HuH-7.5 (cell line): ENCODE results near the gene CACYBP.

ENCODE experiments used
- DNase-seq: peaks from one replicate; pipeline ENCODE4 v3.0.0; 2011; ENCODE audit warnings: low spot score

CACYBP gene

DNA sequence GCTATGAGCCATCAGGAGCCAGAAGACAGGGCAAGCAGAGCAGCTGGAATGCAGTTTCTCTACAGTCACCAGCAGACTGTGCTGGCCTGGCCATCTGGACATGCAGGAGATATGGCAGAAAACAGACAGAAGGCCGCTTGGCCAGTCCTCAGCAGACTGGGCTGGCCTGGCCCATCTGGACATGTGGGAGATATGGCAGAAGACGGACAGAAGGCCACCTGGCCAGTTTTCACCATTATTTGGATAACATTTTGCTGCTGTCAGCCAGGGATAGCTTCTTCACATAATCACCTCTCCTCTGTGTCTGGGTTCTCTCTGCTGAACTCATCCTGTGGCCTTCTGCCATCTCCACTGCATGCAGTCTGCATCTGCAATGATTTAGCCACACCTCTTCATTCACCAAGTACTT is 25.0 kb upstream of the CACYBP start:
- DNase-seq = no peak

DNA sequence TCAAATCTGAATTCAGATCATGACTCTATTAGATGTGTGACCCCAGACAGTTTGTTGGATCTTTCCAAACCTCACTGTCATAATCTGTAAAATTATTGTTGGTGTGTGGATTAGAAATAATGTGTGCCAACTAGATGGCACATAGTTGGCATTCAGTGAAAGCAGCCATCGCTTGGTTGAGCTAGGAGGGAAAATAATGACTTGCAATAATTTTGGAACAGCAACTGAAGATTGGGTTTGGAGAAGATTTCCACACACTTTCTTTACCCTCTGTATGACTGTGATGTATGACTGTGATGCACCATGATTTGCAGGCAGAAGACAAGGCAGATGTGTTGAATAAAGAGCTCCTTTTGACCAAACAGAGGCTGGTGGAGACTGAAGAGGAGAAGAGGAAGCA is 24.0 kb upstream of the CACYBP start:
- no peak for DNase-seq

DNA sequence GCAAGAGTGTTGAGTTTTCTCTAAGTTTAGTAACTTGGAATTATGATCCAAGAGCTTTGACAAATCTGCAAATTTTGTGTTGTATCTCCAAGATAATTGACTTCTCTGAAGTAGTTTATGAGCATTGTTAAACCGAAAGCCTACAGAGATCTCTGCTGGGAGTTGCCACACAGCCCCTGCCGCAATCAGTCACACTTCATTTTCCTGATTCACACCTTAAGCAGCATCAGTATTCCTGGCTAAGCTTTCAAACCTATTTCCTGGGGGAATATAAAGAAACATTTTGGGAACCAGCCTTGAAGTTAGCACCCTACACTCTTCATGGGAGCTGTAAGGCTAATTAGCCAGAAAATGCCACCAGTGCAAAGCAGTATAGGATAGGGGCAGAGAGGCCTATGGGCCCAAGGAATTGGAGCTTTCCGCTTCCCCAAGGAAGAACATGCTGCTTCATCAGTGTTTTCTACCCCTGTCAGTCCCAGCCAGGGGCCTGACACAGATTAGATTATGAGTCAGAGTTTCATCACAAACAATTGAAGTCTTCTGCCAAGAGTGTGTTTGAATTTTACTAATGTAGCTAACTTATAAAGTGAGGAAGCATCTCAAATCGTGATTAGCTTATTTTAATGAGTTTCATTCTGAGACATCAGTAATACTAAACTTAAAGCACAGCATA is 23.2 kb upstream of the CACYBP start:
- no peak for DNase-seq

DNA sequence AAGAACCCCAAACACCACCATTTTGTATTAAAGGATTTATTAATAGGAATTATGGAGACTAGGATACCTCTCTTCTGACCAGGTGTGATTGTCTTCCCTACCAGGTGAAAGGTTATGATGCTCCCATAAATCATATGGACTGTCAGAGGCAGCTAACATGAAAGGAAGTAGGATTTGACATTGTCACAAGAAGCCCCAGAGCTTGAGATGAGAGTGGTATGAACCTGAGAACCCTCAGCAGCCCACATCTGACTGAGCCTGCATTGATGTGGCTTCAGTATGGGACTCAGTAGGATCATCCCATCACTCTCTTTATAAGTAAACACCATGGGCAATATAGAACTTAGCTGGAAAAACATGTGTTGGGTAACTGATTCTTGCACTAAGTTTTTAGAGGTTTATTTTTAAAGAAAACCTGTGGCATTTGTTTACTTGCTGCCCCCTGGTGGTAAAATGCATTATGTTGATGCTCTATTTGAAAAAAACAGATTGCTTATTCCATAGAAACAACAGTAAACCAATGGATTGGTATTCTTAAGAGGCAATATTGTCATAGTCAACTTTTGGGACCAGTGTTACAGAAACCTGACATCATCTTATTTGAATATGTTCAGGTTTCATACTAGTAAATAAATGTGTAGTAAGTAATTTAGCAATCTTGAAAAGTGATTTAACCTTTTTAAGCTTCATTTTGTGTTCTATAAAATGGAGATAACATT is 16.6 kb upstream of the CACYBP start:
- DNase-seq = no peak

DNA sequence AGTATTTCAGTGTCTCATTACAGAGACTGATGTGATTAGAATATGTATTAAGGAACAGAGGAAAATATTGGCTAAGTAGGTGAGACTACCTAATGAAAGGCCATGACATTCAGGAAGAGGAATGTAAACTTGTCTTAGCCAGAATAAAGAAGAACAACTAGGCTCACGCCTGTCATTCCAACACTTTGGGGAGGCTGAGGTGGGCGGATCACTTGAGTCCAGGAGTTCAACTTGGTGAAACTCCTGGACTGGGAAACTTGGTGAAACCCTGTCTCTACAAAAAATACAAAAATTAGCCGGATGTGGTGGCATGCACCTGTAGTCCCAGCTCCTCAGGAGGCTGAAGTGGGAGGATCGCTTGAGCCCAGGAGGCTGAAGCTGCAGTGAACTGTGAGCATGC is 14.8 kb upstream of the CACYBP start:
- no peak for DNase-seq

DNA sequence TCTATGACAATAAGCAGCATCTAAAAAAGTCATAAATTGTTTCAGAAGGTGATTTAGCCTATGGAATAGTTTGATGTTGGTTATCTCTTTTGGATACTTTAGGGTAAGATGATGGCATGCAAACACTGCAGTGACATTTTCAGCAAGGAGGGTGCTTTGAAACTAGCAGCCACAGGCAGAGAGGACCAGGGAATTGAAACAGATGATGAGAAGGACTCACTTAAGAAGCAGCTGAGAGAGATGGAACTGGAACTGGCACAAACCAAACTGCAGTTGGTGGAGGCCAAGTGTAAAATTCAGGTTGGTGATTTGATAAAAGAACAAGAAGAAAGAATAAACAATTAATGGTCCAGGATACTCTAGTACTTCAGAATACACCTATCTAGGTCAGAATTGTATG is 11.2 kb upstream of the CACYBP start:
- DNase-seq = no peak

DNA sequence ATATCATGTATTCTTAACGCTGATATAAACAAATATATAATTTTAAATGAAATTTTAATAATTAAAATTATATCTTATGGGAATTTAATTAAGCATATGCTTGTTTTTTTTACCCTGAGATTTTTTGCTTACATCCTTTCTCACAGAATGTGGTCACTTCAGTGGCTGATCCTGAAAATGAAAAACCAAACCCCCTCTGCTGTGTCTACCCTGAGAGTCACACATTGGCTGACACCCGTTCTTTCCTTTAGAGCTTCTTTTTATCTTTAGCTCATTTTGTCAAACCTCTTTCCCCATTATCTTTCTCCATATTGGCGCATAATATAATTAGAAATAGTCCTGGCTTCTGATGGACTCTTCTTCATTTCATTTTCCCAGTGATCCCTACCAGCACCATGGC is 10.8 kb upstream of the CACYBP start:
- DNase-seq = no peak

DNA sequence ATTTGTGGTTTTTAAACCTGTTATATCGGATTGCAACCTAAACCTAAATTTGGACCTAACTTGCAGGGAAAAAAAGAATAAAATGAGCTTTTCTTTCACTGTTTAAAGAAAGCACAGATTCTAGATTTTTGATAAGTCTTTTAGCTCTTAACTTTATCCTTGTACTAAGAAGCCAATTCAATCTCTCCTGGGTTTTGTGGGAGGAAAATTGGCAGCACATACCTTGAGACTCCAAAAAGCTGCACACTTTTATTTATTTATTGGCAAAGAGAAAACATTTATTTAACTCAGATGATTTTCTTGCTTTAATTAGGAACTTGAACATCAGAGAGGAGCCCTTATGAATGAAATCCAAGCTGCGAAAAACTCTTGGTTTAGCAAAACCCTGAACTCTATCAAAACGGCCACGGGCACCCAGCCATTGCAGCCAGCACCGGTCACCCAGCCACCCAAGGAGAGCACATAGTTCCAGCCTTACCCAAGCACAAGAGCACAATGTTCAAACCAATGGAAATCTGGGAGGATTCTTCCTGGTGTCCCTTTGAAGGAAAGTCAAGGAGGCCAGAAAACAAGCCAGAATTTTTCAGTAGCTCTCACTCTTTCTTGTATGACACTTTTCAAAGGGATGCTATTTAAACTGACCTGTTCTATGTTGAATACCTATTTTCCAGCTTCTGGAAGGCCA is 10.1 kb upstream of the CACYBP start:
- no peak for DNase-seq

DNA sequence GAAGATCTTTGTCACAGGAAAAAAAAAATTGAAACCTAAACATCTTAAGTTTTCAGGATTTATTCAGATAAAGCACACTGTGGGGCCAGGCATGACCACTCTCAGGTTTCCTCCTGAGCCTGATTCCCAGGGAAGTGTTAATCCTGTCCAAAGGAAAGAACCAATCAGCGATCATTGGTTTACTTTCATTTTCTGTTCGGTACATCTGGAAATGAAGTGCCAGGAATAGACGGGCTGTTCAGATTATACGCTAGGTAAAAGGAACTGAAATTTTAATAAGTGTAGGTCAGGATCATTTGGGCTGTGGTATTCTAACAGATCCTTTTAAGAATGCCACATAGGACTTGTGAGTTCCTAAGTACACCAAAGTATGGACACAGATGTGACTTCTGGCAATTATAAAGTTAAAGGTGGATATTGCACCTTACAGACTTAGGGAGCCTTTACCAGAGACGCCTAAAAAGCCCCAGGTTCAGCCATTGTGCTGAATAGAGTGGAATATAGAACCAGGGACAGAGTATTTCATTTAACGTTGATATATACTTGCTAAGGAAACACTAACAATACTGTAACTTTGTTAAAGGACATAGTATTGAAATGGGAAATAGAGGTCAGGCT is 9.3 kb upstream of the CACYBP start:
- DNase-seq = no peak

DNA sequence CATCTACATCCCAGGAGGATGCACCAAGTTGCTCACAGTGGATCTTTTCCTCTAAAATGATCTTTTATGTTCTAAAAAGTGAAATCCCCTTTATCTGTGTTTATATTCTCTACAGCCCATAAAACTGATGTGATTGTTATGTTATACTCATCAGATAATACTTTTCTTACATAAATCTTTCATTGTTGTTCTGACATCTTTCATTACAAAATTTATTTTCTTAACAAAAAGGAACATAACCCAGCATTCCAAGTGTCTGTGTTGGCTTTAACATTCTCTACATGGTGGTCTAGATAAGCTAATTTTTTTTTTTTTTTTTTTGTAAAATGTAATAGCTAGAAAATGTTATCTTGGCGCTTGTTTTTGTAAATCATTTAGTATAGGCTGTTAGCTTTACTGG is 8.3 kb upstream of the CACYBP start:
- DNase-seq = no peak

DNA sequence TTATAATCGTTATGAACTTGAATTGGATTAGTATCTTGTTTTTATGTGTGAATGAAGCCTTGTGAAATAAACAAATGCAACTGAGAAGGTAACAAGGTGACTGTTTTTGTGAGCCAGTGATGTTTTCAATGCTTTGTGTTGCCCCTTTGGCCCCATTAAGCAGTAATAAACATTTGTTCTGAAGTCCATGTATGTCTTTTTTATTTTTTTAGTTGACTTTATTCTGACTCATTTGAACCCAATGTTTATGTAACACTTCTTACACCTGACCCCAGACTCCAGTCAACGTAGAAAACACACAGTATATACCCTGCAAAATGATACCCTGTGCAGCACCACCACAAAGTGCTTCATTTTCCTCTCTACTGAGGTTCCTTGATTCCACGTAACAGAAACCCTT is 4.6 kb upstream of the CACYBP start:
- no peak for DNase-seq

DNA sequence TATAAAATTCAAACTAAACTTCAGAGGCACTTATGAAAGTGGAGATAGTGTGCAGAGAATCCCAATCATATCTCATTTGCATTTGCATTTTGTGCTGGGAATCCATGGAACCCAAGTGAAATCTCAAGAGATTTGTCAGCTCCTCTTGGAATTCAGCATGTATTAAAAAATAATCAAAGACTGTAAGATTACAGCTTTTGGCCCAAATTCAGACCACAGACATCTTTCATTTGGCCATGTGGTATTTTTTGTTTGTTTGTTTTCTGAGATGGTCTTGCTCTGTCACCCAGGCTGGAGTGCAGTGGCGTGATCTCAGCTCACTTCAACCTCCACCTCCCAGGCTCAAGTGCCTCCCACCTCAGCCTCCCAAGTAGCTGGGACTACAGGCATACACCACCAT is 3.8 kb upstream of the CACYBP start:
- no peak for DNase-seq

DNA sequence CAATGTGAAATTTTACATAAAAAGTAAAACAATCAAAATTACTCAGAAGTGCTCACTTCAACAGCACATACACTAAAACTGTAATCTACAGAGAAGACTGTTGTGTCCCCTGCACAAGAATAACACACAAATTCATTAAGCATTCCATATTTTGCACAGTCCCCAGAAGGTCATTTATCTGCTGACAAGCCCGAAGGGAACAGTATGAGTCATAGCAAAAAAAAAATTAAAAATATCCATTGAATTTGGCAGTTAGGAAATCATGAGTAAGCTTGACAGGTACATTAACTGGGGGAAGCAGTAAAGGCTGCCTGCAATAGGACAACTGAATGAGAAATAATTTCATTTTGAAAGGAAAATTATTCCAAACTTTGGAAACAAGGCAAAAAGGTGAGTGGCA is 3.3 kb upstream of the CACYBP start:
- no peak for DNase-seq

DNA sequence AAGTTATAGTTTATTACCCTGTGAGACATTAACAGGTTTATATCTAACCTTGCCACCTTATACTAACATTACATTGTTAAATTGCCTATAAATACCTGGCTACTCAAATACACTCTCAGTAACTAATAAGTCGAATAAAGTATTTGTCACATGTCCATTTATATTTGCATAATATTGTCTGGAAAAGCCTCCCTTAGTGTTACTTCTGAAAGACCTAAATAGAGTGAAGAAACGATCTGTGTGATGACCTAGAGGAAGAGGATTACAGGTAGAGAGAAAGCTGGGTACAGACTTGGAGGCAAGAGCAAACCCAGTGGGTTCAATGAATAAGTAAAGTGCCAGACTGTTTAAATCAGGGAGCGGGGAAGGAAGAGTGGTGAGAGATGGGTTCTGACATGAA is 2.7 kb upstream of the CACYBP start:
- DNase-seq = no peak

DNA sequence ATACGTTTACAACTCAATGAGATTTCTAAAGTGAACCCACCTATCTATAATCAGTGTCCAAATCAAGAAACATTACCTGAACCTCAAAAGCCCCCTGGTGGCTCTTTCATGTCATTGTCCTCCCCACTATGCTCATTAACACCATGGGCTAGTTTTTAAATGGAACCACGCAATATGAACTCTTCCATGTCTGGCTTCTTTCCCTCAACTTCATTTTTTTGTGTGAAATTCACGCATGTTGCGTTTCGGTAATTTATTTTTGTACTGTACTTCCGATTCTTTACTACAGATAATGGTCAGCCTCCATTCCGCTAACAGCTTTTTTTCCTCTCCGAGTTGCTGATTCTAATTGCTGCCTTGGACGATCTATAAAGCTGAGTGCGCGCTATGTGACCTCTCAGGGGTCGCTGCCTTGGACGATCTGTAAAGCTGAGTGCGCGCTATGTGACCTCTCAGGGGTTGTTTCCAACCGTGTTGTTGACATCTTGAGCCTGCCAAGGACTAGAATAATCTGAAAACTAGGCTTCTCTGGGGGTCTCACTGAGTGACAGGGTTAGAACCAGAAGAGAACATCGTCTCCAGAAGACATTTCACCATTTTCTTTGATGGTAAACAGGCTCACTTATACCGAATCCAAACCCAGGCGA is 1.1 kb upstream of the CACYBP start:
- peak; percentile 39 for DNase-seq

DNA sequence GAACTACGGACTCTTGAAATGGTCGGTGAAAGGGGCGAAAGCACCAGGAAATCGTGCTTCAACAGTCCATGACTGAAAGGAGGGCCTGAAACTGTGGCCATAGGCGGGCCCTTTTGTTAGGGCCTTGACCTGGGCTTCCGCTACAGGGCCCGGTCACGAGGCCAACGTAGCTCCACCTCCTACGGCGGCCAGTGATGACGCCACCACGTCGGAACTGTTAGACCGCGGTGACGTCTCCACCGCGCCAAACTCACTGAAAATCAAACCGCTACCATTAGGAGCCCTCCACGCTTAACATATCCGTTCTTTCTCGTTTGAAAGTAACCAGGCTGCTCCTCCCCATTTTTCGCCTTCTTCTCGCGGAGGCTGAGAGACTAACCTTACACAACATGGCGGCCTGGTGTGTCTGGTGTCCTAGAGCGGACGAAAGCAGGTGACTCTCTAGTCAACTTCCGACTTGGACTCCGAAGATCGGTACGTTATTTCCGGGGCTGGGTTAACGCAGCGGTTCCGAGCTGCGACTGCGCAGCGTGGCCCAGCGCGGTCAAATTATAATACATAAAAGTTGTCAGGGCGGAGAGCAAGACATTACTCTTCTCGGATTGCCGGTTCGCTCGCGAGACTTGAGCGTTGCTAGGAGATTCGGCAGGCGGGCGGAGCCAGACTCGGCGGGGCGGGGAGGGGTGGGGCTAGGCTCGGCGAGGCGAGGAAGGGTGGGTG is 371 bp upstream of the CACYBP start:
- DNase-seq = peak; percentile 66

DNA sequence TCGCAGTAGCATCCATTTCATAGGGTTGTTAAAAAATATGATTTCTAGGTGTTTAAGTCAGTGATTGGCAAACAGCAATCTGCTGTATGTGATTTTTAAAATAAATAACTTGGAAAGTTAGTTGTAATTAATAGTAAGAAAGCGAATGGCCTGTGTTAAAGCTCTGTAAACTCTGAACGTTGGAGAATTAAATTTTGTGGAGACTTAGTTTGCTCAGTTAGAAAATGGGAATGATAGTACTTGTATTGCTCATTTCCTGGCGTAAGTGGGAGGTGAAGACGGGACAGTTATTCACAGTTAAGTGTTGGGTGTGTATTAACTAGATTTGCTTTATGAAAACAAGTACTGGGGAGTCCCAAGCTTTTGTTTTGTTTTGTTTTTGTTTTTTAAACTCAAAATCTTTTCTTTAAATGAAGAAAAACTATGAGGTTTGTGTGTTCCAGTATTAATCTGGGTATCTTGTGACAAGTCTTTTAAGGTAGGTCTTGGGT is 995 bp downstream of the CACYBP start:
- no peak for DNase-seq

DNA sequence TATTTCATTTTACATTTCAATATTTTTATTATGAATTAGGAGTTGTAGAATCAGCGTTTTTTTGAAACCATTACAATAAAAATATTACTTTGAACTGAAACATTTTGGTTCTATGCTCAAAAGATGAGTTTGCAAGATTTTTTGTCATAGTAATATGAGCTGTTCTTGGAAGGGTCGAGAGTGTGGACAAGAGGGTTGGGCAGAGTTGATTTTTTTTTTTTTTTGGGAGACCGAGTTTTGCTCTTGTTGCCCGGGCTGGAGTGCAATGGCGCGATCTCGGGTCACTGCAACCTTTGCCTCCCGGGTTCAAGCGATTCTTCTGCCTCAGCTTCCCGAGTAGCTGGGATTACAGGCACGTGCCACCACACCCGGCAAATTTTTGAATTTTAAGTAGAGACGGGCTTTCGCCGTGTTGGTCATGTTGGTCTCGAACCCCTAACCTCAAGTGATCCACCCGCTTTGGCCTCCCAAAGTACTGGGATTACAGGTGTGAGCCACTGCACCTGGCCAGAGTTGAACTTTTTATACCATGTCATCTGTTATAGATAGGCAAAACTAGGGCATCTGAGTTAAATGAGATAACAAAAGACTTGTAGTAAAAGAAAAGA is 3.3 kb downstream of the CACYBP start:
- no peak for DNase-seq

DNA sequence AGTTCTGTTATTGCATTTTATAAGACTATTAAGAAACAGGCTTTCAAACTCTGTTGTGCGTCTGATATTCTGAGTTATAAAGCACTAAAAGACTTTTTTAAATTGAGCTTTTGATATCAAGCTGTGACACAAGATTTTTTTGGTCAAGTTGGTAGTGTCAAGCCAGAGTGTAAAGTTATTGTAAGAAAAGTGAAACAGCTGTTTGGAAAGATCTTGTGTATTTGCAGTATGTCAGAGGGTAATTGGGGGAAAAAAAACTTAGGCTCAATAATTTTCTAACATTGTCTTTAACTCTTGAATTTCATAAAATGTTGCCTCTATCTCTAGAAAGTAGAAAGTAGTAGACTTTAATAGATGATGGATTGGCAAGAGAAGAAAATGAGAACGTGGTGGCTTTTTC is 3.8 kb downstream of the CACYBP start:
- DNase-seq = no peak

DNA sequence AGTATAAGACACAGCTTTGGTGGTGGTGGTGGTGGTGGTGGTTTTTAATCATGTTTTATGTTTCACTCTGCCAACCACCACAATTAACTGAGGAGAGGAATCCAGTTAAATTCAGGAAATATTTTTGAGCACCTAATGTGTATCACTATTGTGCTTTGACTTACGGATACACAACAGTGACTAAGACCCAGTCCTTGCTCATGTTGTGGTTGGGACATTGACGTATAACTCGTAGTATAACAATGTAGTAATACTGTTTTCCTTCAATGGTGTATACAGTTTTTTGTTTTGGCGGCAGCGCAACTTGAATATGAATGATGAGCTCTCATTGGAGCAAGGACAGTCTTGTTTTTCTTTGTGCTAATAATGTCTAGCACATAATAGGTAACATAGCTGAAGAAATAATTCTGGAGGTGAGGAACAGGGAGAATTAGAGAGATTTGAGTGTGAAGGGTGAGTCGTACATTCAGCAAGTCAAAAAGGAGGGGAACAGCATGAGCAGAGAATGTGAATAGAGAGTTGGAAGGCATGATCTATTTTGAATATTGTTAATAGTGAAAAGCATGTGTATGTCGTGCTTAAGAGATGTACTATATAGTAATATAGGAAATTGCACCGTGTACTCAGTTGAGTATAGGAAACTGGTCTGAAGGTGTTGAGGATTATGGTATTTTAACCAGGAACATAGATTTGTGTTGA is 5.5 kb downstream of the CACYBP start:
- DNase-seq = no peak

DNA sequence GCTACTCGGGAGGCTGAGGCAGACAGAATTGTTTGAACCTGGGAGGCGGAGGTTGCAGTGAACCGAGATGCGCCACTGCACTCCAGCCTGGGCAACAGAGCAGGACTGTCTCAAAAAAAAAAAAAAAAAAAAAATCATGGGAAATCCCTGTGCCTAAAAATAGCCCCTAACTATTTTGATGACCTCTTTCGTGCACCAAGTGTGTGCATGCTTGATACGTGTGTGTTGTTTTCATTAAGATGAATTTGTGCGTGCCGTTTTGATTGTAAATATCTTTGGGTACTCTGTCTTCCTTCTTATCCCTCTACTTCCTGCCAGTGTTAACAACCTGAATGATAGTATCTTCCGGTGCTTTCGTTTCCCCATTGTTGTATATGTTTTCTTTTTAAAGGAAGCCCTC is 9.8 kb downstream of the CACYBP start:
- no peak for DNase-seq
